ENCODE data around the gene PTH1R. TPM values are rescaled to one million over a fixed set of nuclear protein-coding genes. Genes with fewer than 3 reads are reported as not detected.

PTH1R gene
- total RNA-seq, 1 donor from 2014 or later, result under 0.01 TPM

- DNase-seq (ENCODE audit: low read depth in 2 of 2), result no peak
These were observed 14.2 kb upstream of the PTH1R start, which contains the start of gene MYL3 for GRCh38 chr3:46863261-46863782. Gene MYL3 (minus strand): TSS chr3:46863444. CDS start chr3:46863390, 54 bp downstream.

- DNase-seq (ENCODE audit: low read depth in 2 of 2), result no peak
These were observed 13.2 kb upstream of the PTH1R start for GRCh38 chr3:46864061-46864881.

- DNase-seq (ENCODE audit: low read depth in 2 of 2), result no peak
These were observed 12.5 kb upstream of the PTH1R start for GRCh38 chr3:46865031-46865507.

GRCh38 chr3:46865546-46865945 is 12.0 kb upstream of the PTH1R start:
- no peak for DNase-seq (ENCODE audit: low read depth in 2 of 2)

GRCh38 chr3:46866032-46866595 is 11.4 kb upstream of the PTH1R start:
- no peak for DNase-seq (ENCODE audit: low read depth in 2 of 2)

- peak in 1 of 2 donors; percentile 46 for DNase-seq (ENCODE audit: low read depth in 2 of 2)
These were observed 10.6 kb upstream of the PTH1R start for GRCh38 chr3:46866720-46867549.

GRCh38 chr3:46867550-46867898 is 10.0 kb upstream of the PTH1R start:
- peak in 1 of 2 donors; percentile 19 for DNase-seq (ENCODE audit: low read depth in 2 of 2)

GRCh38 chr3:46868287-46868686 is 9.2 kb upstream of the PTH1R start:
- DNase-seq (ENCODE audit: low read depth in 2 of 2), result no peak

GRCh38 chr3:46868948-46869347 is 8.6 kb upstream of the PTH1R start:
- DNase-seq (ENCODE audit: low read depth in 2 of 2), result no peak

- DNase-seq (ENCODE audit: low read depth in 2 of 2), result no peak
These were observed 8.1 kb upstream of the PTH1R start for GRCh38 chr3:46869440-46869839.

- DNase-seq (ENCODE audit: low read depth in 2 of 2), result no peak
These were observed 6.9 kb upstream of the PTH1R start for GRCh38 chr3:46870651-46871050.

GRCh38 chr3:46871222-46871621 is 6.3 kb upstream of the PTH1R start:
- DNase-seq (ENCODE audit: low read depth in 2 of 2), result peak in 1 of 2 donors; percentile 31

- no peak for DNase-seq (ENCODE audit: low read depth in 2 of 2)
These were observed 4.0 kb upstream of the PTH1R start for GRCh38 chr3:46873521-46873920.

- DNase-seq (ENCODE audit: low read depth in 2 of 2), result no peak
These were observed 3.1 kb upstream of the PTH1R start for GRCh38 chr3:46874430-46874829.

- DNase-seq (ENCODE audit: low read depth in 2 of 2), result no peak
These were observed 2.0 kb upstream of the PTH1R start for GRCh38 chr3:46875560-46875959.

- no peak for DNase-seq (ENCODE audit: low read depth in 2 of 2)
These were observed 914 bp upstream of the PTH1R start for GRCh38 chr3:46876313-46877300.

GRCh38 chr3:46878781-46879436 is 1.4 kb downstream of the PTH1R start:
- DNase-seq (ENCODE audit: low read depth in 2 of 2), result no peak

- no peak for DNase-seq (ENCODE audit: low read depth in 2 of 2)
These were observed 3.5 kb downstream of the PTH1R start for GRCh38 chr3:46880884-46881595.

GRCh38 chr3:46881596-46882376 is 4.3 kb downstream of the PTH1R start:
- no peak for DNase-seq (ENCODE audit: low read depth in 2 of 2)
